ENCODE data around the gene ZC3H8.

- TF ChIP-seq, protein P1, sequence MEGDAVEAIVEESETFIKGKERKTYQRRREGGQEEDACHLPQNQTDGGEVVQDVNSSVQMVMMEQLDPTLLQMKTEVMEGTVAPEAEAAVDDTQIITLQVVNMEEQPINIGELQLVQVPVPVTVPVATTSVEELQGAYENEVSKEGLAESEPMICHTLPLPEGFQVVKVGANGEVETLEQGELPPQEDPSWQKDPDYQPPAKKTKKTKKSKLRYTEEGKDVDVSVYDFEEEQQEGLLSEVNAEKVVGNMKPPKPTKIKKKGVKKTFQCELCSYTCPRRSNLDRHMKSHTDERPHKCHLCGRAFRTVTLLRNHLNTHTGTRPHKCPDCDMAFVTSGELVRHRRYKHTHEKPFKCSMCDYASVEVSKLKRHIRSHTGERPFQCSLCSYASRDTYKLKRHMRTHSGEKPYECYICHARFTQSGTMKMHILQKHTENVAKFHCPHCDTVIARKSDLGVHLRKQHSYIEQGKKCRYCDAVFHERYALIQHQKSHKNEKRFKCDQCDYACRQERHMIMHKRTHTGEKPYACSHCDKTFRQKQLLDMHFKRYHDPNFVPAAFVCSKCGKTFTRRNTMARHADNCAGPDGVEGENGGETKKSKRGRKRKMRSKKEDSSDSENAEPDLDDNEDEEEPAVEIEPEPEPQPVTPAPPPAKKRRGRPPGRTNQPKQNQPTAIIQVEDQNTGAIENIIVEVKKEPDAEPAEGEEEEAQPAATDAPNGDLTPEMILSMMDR (IDR thresholded peaks at IDR 0.05; ENCODE audit: extremely low read depth in 1 of 2, insufficient read depth in 1 of 2, low read depth in 1 of 2, low read length in 2 of 2) = no peak
- TF ChIP-seq POLR2A (IDR thresholded peaks at IDR 0.05; ENCODE audit: low read depth, low read length) (no peak), EZH2 (IDR thresholded peaks at IDR 0.05; ENCODE audit: borderline replicate concordance, low read depth, low read length, severe bottlenecking) (no peak), POLR2AphosphoS5 (IDR thresholded peaks at IDR 0.05; ENCODE audit: insufficient read depth, low read depth, low read length) (no peak), GATA2 (IDR thresholded peaks at IDR 0.05; ENCODE audit: insufficient read depth, insufficient read length, low read depth, low read length) (no peak), MAX (IDR thresholded peaks at IDR 0.05; ENCODE audit: insufficient read depth, insufficient read length) (no peak)
Observed at GRCh38 chr2:112268547-112268946, 13.7 kb upstream of the ZC3H8 start.
